Measurements from ENCODE around the gene COASY.

The COASY gene

GRCh38 chr17:42579794-42580551 is 18.0 kb downstream of the COASY start:
- no peak overlapping the region for H3K4me3 ChIP-seq (ENCODE audit: low read depth, low read length)
- TF ChIP-seq CTCF (IDR thresholded peaks at IDR 0.05; ENCODE audit: low read depth, low read length): no peak
- in situ Hi-C loops (cut with HindIII; ENCODE audit: low sequenced_read_pairs): no loop called here
- no peak for DNase-seq (ENCODE audit: low read depth, low spot score)

- in situ Hi-C loops (cut with HindIII; ENCODE audit: low sequenced_read_pairs): no loop called here
- DNase-seq (ENCODE audit: low read depth, low spot score): no peak
- no peak overlapping the region for H3K4me3 ChIP-seq (ENCODE audit: low read depth, low read length)
- TF ChIP-seq CTCF (IDR thresholded peaks at IDR 0.05; ENCODE audit: low read depth, low read length): no peak
These were observed 19.9 kb downstream of the COASY start for GRCh38 chr17:42581744-42582270.

DNA sequence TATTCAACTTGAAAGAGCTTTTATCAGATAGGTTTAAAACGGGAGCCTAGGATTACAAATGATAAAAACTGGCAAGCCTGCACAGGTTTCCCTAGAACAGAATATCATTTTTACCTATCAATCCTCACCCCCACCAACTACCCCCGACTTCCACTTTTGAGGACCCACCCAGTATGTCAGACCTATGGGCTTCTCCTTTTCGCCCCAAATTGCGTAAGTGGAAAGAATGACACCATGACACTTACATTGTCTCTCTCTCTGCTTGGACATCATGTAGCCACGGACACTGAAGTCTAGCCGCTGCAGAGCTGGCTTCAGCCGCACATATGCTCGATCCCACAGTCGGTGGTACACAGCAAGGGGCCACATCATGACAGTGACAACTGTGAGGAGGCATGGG is 22.9 kb downstream of the COASY start:
- no peak for TF ChIP-seq CTCF (IDR thresholded peaks at IDR 0.05; ENCODE audit: low read depth, low read length)
- DNase-seq (ENCODE audit: low read depth, low spot score): no peak
- in situ Hi-C loops (cut with HindIII; ENCODE audit: low sequenced_read_pairs): no loop called here
- H3K4me3 ChIP-seq (ENCODE audit: low read depth, low read length): no peak overlapping the region

DNA sequence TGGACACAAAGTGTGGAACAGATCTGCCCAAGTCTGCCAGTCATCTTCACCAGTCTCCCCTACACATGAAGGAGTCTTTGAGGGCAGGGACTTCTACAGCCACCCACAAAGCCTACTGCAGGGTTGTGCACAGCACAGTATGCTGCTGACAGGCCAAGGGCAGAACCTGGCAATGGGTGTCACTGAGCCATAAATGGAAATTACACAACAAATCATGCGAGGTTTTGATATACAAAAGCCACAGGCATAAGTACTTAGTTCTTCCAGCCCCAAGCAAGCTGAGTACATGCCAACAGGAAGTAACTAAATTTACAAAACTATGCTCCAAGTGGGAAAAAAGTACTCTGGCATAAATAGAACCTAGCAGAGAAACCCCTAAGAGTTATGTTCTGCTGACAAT is 23.4 kb downstream of the COASY start:
- in situ Hi-C loops (cut with HindIII; ENCODE audit: low sequenced_read_pairs): no loop called here
- no peak for TF ChIP-seq CTCF (IDR thresholded peaks at IDR 0.05; ENCODE audit: low read depth, low read length)

DNA sequence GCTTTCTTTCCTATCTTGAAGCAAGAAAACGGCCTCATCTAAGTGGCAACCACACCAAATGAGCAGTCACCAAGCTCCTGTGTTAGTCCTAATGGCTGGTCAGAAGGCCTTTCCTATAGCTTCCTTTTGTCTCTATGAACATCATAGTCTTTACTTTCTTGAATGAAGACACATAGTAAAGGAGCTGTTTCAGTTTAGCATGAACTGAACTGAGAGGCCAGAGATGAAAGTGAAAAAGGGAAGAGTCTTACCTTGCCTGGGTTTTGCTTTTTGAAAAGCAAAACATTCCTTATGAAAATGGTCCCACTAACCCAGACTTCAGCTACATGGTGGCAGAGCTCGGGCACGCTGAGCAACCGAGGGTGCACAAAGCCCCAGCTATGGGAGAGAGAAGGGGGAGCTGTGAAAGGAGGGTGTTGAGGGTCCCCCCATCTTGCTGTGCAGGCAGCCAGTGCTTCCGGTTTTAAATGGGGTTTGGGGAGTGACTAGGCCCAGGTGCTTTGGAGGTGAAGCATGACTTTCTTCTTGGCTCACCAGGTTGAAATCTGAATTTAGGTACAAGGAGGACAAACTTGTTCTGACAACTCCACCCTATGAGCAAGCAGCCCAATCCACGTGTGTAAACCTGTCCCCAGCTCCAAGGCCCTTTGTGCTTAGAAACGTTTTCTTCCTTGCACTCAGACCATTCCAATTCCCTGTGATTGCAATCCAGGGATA is 24.7 kb downstream of the COASY start:
- no peak for DNase-seq (ENCODE audit: low read depth, low spot score)
- in situ Hi-C loops (cut with HindIII; ENCODE audit: low sequenced_read_pairs): no loop called here
- H3K4me3 ChIP-seq (ENCODE audit: low read depth, low read length): no peak overlapping the region
- TF ChIP-seq CTCF (IDR thresholded peaks at IDR 0.05; ENCODE audit: low read depth, low read length): no peak

More for the DNA sequence above, 23.4 kb downstream of the COASY start:
- no peak overlapping the region for H3K4me3 ChIP-seq (ENCODE audit: low read depth, low read length)
- no peak for DNase-seq (ENCODE audit: low read depth, low spot score)

DNA sequence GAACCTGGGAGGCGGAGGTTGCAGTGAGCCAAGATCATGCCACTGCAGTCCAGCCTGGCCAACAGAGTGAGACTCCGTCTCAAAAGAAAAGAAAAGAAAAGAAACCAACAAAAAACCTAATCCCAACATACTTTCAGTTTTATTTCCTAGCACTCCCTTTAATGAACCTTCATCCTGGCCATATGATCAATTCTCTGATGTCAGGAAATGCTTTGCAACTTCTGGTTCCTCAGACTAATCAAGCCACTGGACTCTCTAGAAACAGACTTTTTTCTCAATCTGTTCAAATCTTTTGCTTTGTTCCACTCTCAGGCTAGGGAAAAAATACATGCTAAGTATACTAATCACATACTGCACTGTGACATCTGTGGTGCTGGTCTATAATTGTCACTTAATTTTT is 28.9 kb downstream of the COASY start:
- no peak for TF ChIP-seq CTCF (IDR thresholded peaks at IDR 0.05; ENCODE audit: low read depth, low read length)
- DNase-seq (ENCODE audit: low read depth, low spot score): no peak
- in situ Hi-C loops (cut with HindIII; ENCODE audit: low sequenced_read_pairs): no loop called here
- H3K4me3 ChIP-seq (ENCODE audit: low read depth, low read length): no peak overlapping the region
